Stimulated activated naive B cell treated with anti-CD40 and anti-IgM and Interleukin-4, amounts not matched to agents 10 μg/mL and 1 μg/mL and 100 μg/mL, for 72 hours (primary cell): ENCODE results near the gene AK6.
A peak's percentile ranks its signal among the peaks of the same experiment; 100 is the strongest.
"Not testable (repeated sequence)": the region's sequence is repeated elsewhere in the genome, so short reads cannot be mapped to it uniquely, and the experiment has no call there.

Source experiments
- ATAC-seq, 2 donors: fragments of 150-1000 bp; cut with Tn5 transposase; replicated peaks; 2 replicates each; pipeline ENCODE4 v1.10.0; 2021; ENCODE audit warnings: moderate library complexity in 1 of 2
- DNase-seq: peaks from one replicate; pipeline ENCODE4 v3.0.0; 2021
- H3K27ac Mint-ChIP-seq: one replicate; pipeline ENCODE4 v1.8.0; 2022; ENCODE audit warnings: mild to moderate bottlenecking, mixed read lengths
- H3K27me3 Mint-ChIP-seq, 2 donors: one replicate each; pipeline ENCODE4 v1.8.0; 2022; ENCODE audit warnings: mixed read lengths in 2 of 2
- H3K36me3 Mint-ChIP-seq, 2 donors: one replicate each; pipeline ENCODE4 v1.8.0; 2022; ENCODE audit warnings: mixed read lengths in 2 of 2, mild to moderate bottlenecking in 1 of 2
- H3K4me1 Mint-ChIP-seq, 2 donors: one replicate each; pipeline ENCODE4 v1.8.0; 2022; ENCODE audit warnings: mixed read lengths in 2 of 2, mild to moderate bottlenecking in 1 of 2
- H3K4me3 Mint-ChIP-seq, 2 donors: one replicate each; pipeline ENCODE4 v1.8.0; 2022; ENCODE audit warnings: mild to moderate bottlenecking in 2 of 2, mixed read lengths in 2 of 2, moderate library complexity in 1 of 2
- H3K9me3 Mint-ChIP-seq, 2 donors: one replicate each; pipeline ENCODE4 v1.8.0; 2022; ENCODE audit warnings: mixed read lengths in 2 of 2, mild to moderate bottlenecking in 1 of 2

Gene AK6

DNA sequence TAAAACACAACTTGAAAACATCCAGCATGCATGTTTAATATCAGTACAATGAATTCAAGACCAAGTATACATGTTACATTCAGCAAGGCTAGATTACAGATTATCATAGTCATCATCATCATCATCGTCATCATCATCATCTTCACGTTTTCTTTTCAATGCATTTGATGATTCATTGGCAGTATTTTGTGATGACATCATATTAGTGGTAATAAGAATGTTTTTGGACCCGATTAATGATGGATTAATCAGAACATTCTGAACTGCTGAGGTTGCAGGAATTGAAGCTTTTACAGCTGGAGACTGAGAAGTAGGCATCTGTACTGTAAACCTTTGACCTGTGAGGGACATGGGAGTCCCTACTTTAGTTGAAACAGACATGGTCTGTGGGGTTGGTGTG, 4.5 kb downstream of the AK6 start:
- Mint-ChIP-seq H3K36me3 (peaks cover 16 to 48% of the 10 kb centered on the region in 2 donors), H3K4me1 (peaks cover 21 to 27% of the 10 kb centered on the region in 2 donors)

DNA sequence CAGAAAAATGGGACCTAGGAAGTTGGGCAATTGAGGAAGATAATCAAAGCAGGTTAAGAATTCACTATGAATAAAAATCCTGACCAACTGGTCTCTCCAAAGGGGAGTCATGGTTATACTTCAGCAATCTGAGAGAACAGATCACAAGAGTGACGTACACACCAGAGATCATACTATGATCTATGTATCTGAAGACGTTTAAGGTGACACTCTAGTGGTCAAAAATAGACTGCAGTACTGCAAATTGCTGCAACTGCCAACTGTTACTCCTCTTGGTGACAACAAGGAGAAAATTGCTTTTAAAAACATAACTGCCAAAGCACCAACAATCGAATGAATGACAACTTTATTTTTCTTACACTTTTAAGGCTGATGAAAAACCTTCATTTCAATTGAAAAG, 4.9 kb downstream of the AK6 start:
- H3K36me3 Mint-ChIP-seq = peaks cover 18 to 49% of the 10 kb centered on the region in 2 donors
- H3K27me3 Mint-ChIP-seq = no peaks in the 10 kb centered on the region
- peak in 1 of 2 donors; percentile 23 for ATAC-seq
- no peak overlapping the region for H3K4me3 Mint-ChIP-seq
- H3K9me3 Mint-ChIP-seq = no peaks in the 10 kb centered on the region
- no peak overlapping the region for H3K27ac Mint-ChIP-seq
- peaks cover 23 to 29% of the 10 kb centered on the region in 2 donors for H3K4me1 Mint-ChIP-seq
- no peak for DNase-seq

More for the DNA sequence above, 4.5 kb downstream of the AK6 start:
- Mint-ChIP-seq H3K4me3 (no peak overlapping the region), H3K9me3 (no peaks in the 10 kb centered on the region), H3K27ac (no peak overlapping the region), H3K27me3 (no peaks in the 10 kb centered on the region)
- DNase-seq (no peak), ATAC-seq (no peak)

DNA sequence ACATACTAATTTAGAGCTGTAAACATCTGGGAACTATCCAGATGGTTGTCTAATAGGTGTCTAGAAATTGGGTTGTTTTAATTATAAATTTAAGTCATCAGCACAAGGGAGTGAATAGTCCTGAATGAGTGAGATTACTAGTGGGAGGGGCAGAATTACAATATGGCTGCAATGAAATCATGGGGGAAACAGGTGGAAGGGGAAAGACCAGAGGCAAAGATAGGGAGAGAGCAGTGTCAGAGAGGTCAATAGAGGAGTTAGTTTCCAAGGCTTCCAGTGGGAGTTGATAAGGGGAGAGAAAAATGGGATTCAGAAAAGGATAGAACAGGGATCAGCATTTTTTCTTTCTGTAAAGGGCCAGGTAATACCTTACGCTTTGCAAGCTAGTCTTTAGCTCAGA, 8.9 kb downstream of the AK6 start:
- DNase-seq (no peak), ATAC-seq (no peak)
- Mint-ChIP-seq H3K9me3 (no peaks in the 10 kb centered on the region), H3K27me3 (no peaks in the 10 kb centered on the region), H3K4me3 (no peak overlapping the region), H3K36me3 (peaks cover 31 to 58% of the 10 kb centered on the region in 2 donors), H3K4me1 (peaks cover 13 to 33% of the 10 kb centered on the region in 2 donors), H3K27ac (no peak overlapping the region)

DNA sequence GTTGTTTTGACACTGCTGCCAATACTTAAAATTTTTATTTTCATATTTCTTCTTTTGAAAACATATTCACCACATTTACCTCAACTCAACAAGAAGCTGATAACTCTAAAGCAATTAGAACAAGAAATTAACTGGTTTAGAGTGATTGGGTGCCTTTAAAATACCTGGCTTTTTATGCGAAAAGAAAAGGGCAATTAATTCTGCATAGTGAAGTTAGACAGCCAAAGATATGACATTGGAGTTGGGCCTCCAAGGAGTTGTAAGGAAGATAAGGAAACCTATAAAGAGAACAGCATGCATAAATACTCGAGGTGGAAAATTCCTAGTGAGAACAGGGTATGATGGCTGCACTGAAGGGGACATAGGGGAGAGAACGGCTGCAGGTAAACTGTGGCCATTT, 9.6 kb downstream of the AK6 start:
- H3K9me3 Mint-ChIP-seq = no peaks in the 10 kb centered on the region
- peaks cover 8 to 33% of the 10 kb centered on the region in 2 donors for H3K4me1 Mint-ChIP-seq
- DNase-seq (no peak), ATAC-seq (no peak)
- H3K27me3 Mint-ChIP-seq = no peaks in the 10 kb centered on the region
- H3K27ac Mint-ChIP-seq = no peak overlapping the region
- H3K36me3 Mint-ChIP-seq = peaks cover 28 to 53% of the 10 kb centered on the region in 2 donors
- no peak overlapping the region for H3K4me3 Mint-ChIP-seq

DNA sequence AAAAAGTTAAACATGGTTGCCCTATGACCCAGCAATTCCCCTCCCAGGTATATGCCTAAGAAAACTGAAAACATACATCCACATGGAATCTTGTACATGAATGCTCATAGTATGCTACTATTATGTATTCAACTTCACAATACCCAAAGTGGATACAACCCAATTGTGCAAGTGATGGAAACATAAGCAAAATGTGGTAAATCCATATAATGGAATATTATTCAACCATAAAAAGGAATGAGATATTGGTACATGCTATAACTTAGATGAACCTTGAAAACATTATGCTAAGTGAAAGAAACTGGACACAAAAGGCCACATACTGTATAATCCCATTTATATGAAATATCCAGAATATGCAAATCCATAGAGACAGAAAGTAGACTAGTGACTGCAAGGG, 18.7 kb downstream of the AK6 start:
- Mint-ChIP-seq H3K36me3 (peaks cover 27 to 42% of the 10 kb centered on the region in 2 donors), H3K27me3 (no peaks in the 10 kb centered on the region), H3K4me3 (no peak overlapping the region), H3K4me1 (peaks cover 0 to 1% of the 10 kb centered on the region in 2 donors), H3K27ac (no peak overlapping the region), H3K9me3 (no peaks in the 10 kb centered on the region)
- no peak for ATAC-seq
- DNase-seq = no peak

DNA sequence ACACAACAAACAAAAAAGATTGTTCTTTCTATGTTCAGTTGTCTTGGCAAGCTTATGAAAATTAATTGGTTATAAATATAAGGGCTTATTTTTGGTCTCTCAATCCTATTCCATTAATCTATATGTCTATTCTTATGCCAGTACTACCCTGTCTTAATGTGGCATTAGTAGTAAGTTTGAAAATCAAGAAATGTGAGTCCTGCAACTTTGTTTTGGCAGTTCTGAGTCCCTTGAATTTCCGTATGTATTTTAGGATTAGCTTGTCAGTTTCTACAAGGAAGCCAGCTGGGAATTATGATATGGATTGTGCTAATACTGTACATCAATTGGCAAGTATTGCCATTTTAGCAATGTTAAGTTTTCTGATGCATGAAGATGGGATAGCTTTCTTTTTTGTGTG, 26.2 kb downstream of the AK6 start:
- no peak overlapping the region for H3K27ac Mint-ChIP-seq
- H3K27me3 Mint-ChIP-seq = no peaks in the 10 kb centered on the region
- H3K9me3 Mint-ChIP-seq = no peaks in the 10 kb centered on the region
- no peak for DNase-seq
- no peaks in the 10 kb centered on the region for H3K4me1 Mint-ChIP-seq
- no peak overlapping the region for H3K4me3 Mint-ChIP-seq
- H3K36me3 Mint-ChIP-seq = peaks cover 9 to 10% of the 10 kb centered on the region in 2 donors
- no peak for ATAC-seq

DNA sequence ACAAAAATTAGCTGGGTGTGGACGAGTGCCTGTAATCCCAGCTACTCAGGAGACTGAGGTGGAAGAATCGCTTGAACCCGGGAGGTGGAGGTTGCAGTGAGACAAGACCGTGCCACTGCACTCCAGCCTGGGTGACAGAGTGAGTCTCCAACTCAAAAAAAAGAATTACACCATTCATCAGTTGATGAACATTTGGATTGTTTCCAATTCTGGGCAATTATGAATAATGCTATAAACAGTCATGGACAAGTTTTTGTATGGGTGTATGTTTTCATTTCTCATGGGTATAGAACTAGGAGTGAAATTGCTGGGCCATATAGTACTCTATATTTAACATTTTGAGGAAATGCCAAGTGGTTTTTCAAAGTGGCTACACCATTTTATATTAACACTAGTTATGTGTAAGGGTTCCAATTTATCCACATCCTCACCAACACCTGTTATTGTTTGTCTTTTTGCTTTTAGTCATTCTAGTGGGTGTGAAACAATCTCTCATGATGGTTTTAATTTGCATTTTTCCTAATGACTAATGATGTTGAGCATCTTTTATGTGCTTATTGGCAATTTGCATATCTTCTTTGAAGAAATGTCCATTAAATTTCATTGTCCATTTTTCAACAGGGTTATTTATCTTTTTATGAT, 27.7 kb downstream of the AK6 start:
- Mint-ChIP-seq H3K36me3 (peaks cover 6 to 9% of the 10 kb centered on the region in 2 donors), H3K27me3 (no peaks in the 10 kb centered on the region), H3K9me3 (no peaks in the 10 kb centered on the region), H3K27ac (no peak overlapping the region), H3K4me3 (no peak overlapping the region), H3K4me1 (no peaks in the 10 kb centered on the region)
- no peak for ATAC-seq
- DNase-seq = no peak

DNA sequence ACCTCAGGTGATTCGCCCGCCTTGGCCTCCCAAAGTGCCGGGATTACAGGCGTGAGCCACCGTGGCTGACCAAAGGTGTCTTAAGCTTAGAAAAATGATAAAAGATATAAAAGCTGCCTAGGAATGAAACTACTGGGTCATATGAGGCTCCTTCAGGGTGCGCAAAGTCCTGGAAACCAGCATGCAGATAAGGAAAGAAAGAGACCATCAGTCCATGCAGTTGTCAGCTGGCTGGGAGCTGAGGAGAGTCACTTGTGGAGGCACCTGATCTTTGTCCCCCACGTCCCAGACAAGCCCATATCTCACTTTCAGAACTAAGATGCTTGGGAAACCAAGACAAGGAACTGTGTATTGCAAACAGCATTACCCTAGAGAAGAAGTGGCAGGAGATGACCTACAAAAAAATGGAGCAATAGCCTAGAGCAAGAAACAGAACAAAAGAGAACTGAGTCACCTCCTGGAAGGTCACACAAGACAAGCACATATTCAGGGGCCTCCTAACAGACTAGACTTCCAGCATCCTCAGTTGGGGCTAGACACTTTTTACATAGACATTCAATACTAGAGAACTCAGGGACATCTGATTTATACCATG, 33.9 kb downstream of the AK6 start:
- Mint-ChIP-seq H3K27ac (no peak overlapping the region), H3K36me3 (peaks cover 6 to 10% of the 10 kb centered on the region in 2 donors), H3K4me1 (peaks cover 10 to 16% of the 10 kb centered on the region in 2 donors), H3K9me3 (peaks cover 1 to 3% of the 10 kb centered on the region in 2 donors), H3K4me3 (no peak overlapping the region), H3K27me3 (no peaks in the 10 kb centered on the region)
- no peak for DNase-seq
- no peak for ATAC-seq

DNA sequence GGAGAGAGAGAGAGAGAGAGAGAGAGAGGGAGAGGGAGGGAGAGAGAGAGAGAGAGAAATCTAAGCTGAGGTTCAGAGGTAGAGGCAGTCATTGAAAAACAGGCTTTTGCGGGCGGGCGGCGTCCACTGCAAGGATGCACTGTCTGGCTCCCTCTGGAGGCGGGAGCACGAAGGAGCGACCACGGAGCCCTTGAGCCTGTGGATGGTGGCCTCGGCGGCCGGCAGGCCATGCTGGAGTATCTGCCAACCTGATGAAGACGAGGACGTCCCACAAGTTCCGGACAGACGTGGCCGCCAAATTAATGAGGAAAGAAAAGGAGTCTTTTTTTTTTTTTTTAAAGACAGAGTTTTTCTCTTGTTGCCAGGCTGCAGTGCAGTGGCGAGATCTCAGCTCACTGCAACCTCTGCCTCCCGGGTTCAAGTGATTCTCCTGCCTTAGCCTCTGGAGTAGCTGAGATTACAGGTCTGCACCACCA, 34.5 kb downstream of the AK6 start:
- peak; percentile 51 for DNase-seq
- H3K4me1 Mint-ChIP-seq = peaks cover 10 to 16% of the 10 kb centered on the region in 2 donors
- no peaks in the 10 kb centered on the region for H3K27me3 Mint-ChIP-seq
- peaks cover 9 to 14% of the 10 kb centered on the region in 2 donors for H3K36me3 Mint-ChIP-seq
- H3K27ac Mint-ChIP-seq = peak overlapping the region; percentile 4
- H3K4me3 Mint-ChIP-seq = peak overlapping the region; percentile 43 to 59
- ATAC-seq = peak; percentile 67 to 73
- peaks cover 1 to 3% of the 10 kb centered on the region in 2 donors for H3K9me3 Mint-ChIP-seq

DNA sequence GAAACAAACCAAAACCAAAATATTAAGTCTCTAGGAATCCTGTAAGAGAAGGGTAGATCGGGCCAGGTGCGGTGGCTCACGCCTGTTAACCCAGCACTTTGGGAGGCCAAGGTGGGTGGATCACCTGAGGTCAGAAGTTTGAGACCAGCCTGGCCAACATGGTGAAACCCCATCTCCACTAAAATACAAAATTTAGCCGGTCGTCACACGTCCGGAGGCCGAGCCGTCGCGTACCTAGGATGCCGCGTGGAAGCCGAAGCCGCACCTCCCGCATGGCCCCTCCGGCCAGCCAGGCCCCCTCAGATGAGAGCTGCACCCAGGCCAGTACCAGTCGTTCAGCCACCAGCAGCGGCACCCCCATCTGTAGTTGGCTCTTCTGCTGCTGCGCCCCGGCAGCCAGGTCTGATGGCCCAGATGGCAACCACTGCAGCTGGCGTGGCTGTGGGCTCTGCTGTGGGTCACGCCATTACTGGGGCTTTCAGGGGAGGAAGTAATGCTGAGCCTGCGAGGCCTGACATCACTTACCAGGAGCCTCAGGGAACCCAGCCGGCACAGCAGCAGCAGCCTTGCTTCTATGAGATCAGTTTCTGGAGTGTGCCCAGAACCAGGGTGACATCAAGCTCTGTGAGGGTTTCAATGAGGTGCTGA, 35.5 kb downstream of the AK6 start:
- Mint-ChIP-seq H3K4me1 (peaks cover 10 to 16% of the 10 kb centered on the region in 2 donors), H3K4me3 (peak overlapping the region in 1 of 2 donors; percentile 22), H3K36me3 (peaks cover 9 to 15% of the 10 kb centered on the region in 2 donors)
- not testable (repeated sequence) for H3K27me3 Mint-ChIP-seq, H3K27ac Mint-ChIP-seq, ATAC-seq, DNase-seq, H3K9me3 Mint-ChIP-seq

DNA sequence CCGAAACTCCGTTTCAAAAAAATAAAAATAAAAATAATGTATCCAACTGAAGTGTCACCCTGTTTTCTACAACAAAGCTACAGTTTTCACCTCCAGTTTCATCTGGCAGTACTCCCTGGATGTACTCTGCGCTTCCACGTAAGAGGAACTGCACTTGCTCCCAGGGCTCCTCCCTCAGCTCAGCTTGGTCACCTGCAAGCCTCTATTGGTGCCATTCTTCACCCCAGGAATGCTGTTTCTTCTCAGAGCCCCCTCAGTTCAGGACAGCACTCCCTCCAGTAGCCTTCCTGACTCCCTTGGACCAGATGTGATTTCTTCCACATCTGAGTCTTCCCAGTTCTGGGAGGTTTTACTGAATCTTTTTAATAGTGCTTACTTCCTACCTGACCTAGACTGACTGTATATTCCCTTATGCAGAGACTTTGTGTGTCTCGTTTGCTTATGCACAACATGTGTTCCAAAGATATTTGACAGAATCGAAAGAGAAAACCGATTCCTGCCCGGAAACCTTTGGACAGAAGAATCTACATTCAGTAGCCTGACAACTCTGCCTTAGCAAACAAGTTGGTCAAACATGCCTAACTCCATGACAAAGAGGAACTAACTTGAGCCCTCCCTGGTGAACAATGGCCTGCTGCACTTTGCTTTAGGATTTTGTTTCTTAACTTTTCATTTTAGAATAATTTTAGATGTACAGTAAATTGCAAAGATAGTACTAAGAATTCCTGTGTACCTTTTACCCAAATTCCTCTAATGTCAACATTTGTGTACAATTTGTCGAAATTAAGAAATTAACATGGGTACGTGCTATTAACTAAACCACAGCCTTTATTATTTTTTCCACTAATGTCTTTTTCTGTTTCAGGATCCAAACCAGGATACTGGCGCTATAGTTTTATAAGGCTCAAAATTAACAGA, 37.5 kb downstream of the AK6 start:
- no peak for DNase-seq
- no peaks in the 10 kb centered on the region for H3K27me3 Mint-ChIP-seq
- peaks cover 8 to 15% of the 10 kb centered on the region in 2 donors for H3K36me3 Mint-ChIP-seq
- H3K4me1 Mint-ChIP-seq = peaks cover 10 to 16% of the 10 kb centered on the region in 2 donors
- peak overlapping the region; percentile 91 to 98 for H3K4me3 Mint-ChIP-seq
- peaks cover 1 to 3% of the 10 kb centered on the region in 2 donors for H3K9me3 Mint-ChIP-seq
- no peak overlapping the region for H3K27ac Mint-ChIP-seq
- ATAC-seq = no peak

DNA sequence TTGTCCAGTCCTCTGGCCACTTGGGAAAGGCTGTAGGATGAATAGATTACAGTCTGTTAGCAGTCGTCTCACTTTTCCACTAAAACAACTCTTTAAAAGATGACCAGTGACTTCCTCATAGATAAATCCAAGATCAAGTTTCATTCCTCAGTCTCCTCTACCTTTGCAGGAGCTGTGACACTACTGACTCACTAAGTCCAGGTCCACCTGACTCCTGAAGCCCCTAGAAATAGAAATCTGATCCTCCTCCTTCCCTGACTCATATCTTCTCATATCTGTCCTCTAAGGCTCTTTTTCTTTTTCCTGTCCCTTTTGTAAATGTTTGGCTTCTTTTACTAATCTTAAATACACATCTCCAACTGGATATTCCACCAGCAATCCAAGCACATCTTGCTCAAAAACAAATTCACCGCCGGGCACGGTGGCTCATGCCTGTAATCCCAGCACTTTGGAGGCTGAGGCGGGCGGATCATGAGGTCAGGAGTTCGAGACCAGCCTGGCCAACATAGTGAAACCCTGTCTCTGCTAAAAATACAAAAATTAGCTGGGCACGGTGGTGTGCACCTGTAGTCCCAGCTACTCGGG, 39.3 kb downstream of the AK6 start:
- no peak for ATAC-seq
- H3K4me1 Mint-ChIP-seq = peaks cover 10 to 15% of the 10 kb centered on the region in 2 donors
- H3K9me3 Mint-ChIP-seq = peaks cover 1 to 3% of the 10 kb centered on the region in 2 donors
- DNase-seq = no peak
- no peak overlapping the region for H3K27ac Mint-ChIP-seq
- peaks cover 8 to 15% of the 10 kb centered on the region in 2 donors for H3K36me3 Mint-ChIP-seq
- H3K27me3 Mint-ChIP-seq = no peaks in the 10 kb centered on the region
- H3K4me3 Mint-ChIP-seq = no peak overlapping the region

DNA sequence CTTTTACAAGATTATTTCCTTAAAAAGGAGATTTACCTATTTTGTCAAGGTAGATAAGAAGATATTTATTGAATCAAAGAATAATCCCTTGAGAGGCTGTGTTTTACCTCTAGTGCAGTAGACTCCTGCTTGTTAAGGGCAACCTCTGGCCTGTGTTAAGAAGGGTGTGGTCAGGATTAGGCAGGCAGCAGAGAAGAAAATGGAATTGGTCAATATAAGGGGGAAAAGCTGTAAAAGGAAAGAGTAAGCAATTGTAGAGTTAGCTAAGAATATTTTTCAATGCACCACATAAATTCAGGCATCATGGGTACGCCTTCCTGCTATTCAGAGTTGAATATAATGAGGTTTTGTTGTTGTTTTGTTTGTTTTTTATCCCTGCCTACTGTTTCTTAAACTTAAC, 43.0 kb downstream of the AK6 start:
- H3K4me3 Mint-ChIP-seq = no peak overlapping the region
- no peaks in the 10 kb centered on the region for H3K9me3 Mint-ChIP-seq
- H3K36me3 Mint-ChIP-seq = peaks cover 3 to 9% of the 10 kb centered on the region in 2 donors
- H3K27ac Mint-ChIP-seq = no peak overlapping the region
- ATAC-seq (no peak), DNase-seq (no peak)
- H3K4me1 Mint-ChIP-seq = no peaks in the 10 kb centered on the region
- no peaks in the 10 kb centered on the region for H3K27me3 Mint-ChIP-seq

DNA sequence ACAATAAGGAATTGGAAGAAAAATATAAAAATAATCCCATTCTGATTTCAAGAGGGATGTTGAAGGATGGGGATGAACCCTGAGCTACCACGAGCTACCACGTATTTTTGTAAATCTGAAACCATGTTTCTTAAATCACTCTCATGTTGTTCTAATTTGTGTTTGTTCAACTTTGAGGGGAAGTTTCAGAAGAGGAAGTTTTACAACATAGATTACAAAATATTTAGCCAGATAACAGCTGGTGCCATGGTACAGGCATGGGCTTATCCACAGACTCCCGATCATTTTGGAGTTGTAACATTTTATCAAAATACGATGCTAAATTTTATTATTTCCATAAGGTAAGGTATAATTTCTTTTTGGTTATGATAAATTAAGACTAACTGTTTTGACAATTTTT, 51.9 kb downstream of the AK6 start:
- Mint-ChIP-seq H3K9me3 (no peaks in the 10 kb centered on the region), H3K4me1 (no peaks in the 10 kb centered on the region), H3K4me3 (no peak overlapping the region), H3K27me3 (no peaks in the 10 kb centered on the region), H3K27ac (no peak overlapping the region), H3K36me3 (peaks cover 11 to 37% of the 10 kb centered on the region in 2 donors)
- no peak for DNase-seq
- ATAC-seq = no peak
